Liver (tissue), 9 donors: ENCODE results near the gene CLEC16A. TPM values are rescaled to one million over a fixed set of nuclear protein-coding genes. Genes with fewer than 3 reads are reported as not detected.

Experiments
- DNase-seq: peaks from one replicate; pipeline ENCODE4 v3.0.0-alpha.2; 2017; ENCODE audit warnings: low spot score
- H3K27ac ChIP-seq, 2 donors: one replicate each; pipeline ENCODE4 v1.7.0; 2013; ENCODE audit warnings: inconsistent platforms in 2 of 2, low read length in 2 of 2, control low read depth in 1 of 2, low read depth in 1 of 2, mild to moderate bottlenecking in 1 of 2
- H3K27me3 ChIP-seq, 4 donors: one replicate each; pipeline versions ENCODE4 v1.6.1 to v1.7.0; 2013; ENCODE audit warnings: low read length in 3 of 4, inconsistent platforms in 1 of 4, mild to moderate bottlenecking in 1 of 4, moderate library complexity in 1 of 4; ENCODE audit not compliant: control insufficient read depth in 4 of 4, insufficient read depth in 4 of 4
- H3K36me3 ChIP-seq, 4 donors: one replicate each; pipeline versions ENCODE4 v1.6.1 to v1.7.0; 2013; ENCODE audit warnings: low read length in 3 of 4, mild to moderate bottlenecking in 3 of 4, low read depth in 1 of 4, moderate library complexity in 1 of 4; ENCODE audit not compliant: control insufficient read depth in 4 of 4, insufficient read depth in 3 of 4
- H3K4me1 ChIP-seq, 4 donors: one replicate each; pipeline versions ENCODE4 v1.6.1 to v1.7.0; 2013; ENCODE audit warnings: low read length in 3 of 4, mild to moderate bottlenecking in 3 of 4, moderate library complexity in 1 of 4; ENCODE audit not compliant: control insufficient read depth in 4 of 4, insufficient read depth in 4 of 4
- H3K4me3 ChIP-seq, 3 donors: one replicate each; pipeline versions ENCODE4 v1.6.1 to v1.7.0; 2013; ENCODE audit warnings: low read length in 3 of 3, control low read depth in 1 of 3, low read depth in 1 of 3, mild to moderate bottlenecking in 1 of 3
- H3K9ac ChIP-seq, 2 donors: one replicate each; pipeline ENCODE4 v1.7.0; 2013; ENCODE audit warnings: low read length in 2 of 2, mild to moderate bottlenecking in 2 of 2, moderate library complexity in 2 of 2, control low read depth in 1 of 2, low read depth in 1 of 2
- H3K9me3 ChIP-seq, 4 donors: one replicate each; pipeline versions ENCODE4 v1.6.1 to v1.7.0; 2013; ENCODE audit warnings: low read length in 3 of 4; ENCODE audit not compliant: control insufficient read depth in 4 of 4
- CTCF ChIP-seq: fragments of 150-350 bp; IDR thresholded peaks from 2 replicates; pipeline ENCODE4 v1.5.1; 2017; ENCODE audit warnings: improper control_type of control experiment, low read depth, low read length; ENCODE audit not compliant: missing input control
- EGR1 ChIP-seq, 2 donors: IDR thresholded peaks; 2 replicates each; pipeline ENCODE4 v1.6.1; 2016 to 2018; ENCODE audit warnings: antibody characterized with exemption in 2 of 2, low read depth in 2 of 2
- HNF4A ChIP-seq, 2 donors: conservative IDR thresholded peaks; 2 replicates each; pipeline ENCODE4 v1.6.1; 2016; ENCODE audit warnings: antibody characterized with exemption in 2 of 2, mild to moderate bottlenecking in 2 of 2
- HNF4G ChIP-seq: IDR thresholded peaks from 2 replicates; pipeline ENCODE4 v1.6.1; 2016; ENCODE audit warnings: antibody characterized with exemption
- JUND ChIP-seq, 2 donors: IDR thresholded peaks; 2 replicates each; pipeline ENCODE4 v1.6.1; 2016; ENCODE audit warnings: antibody characterized with exemption in 2 of 2
- MAX ChIP-seq: IDR thresholded peaks from 2 replicates; pipeline ENCODE4 v1.6.1; 2016; ENCODE audit warnings: antibody characterized with exemption
- NR2F2 ChIP-seq: IDR thresholded peaks from 2 replicates; pipeline ENCODE4 v1.6.1; 2016; ENCODE audit warnings: antibody characterized with exemption
- REST ChIP-seq: IDR thresholded peaks from 2 replicates; pipeline ENCODE4 v1.6.1; 2016; ENCODE audit warnings: antibody characterized with exemption, mild to moderate bottlenecking
- RXRA ChIP-seq, 2 donors: IDR thresholded peaks; 2 replicates each; pipeline ENCODE4 v1.6.1; 2017 to 2018; ENCODE audit warnings: antibody characterized with exemption in 2 of 2, mild to moderate bottlenecking in 1 of 2
- SP1 ChIP-seq: IDR thresholded peaks from 2 replicates; pipeline ENCODE4 v1.6.1; 2018; ENCODE audit warnings: antibody characterized with exemption, mild to moderate bottlenecking
- TAF1 ChIP-seq: conservative IDR thresholded peaks from 2 replicates; pipeline ENCODE4 v1.6.1; 2016; ENCODE audit warnings: antibody characterized with exemption, mild to moderate bottlenecking
- ZBTB33 ChIP-seq: IDR thresholded peaks from 2 replicates; pipeline ENCODE4 v1.6.1; 2016; ENCODE audit warnings: antibody characterized with exemption
- WGBS: extraction: QIAGEN DNeasy Blood & Tissue Kit; methylation state at CpG from one replicate; pipeline ENCODE4 v1.1.7; 2013; 5-methylcytosine and 5-hydroxymethylcytosine counted together
- polyA plus RNA-seq, 2 donors: library from polyadenylated mRNA; stranded (reverse) in 1 of 2; unstranded in 1 of 2; fragments of 200-250 nt in 1 of 2; fragments of >200 nt in 1 of 2; fragmentation: Nextera tagmentation in 1 of 2; extraction: Ambion mirVana in 1 of 2; gene quantifications; one replicate each; pipeline versions ENCODE4 v1.2.1 to v1.2.3, GENCODE V29; 2013 to 2015
- total RNA-seq, 2 donors: library from RNA; depleted of rRNA; stranded (reverse); fragments of >200 nt; gene quantifications; one replicate each; pipeline ENCODE4 v1.2.3, GENCODE V29; 2014
- donor health status: healthy.
- donor health status: healthy.
- donor health status: healthy.
- donor health status: healthy.
- donor health status: healthy.

CLEC16A gene
- total and polyA plus RNA-seq, 4 donors, result 9.7 to 23.0 (median 17.4) TPM

- Histone ChIP-seq H3K36me3 (peaks cover 2 to 12% (median 5%) of the 10 kb centered on the region in 4 donors), H3K9ac (no peak overlapping the region), H3K4me3 (no peak overlapping the region), H3K4me1 (no peaks in the 10 kb centered on the region), H3K9me3 (no peaks in the 10 kb centered on the region), H3K27ac (no peak overlapping the region), H3K27me3 (no peaks in the 10 kb centered on the region)
- no peak for DNase-seq
- 86% methylated on average over 6 of the region's 6 CpGs for WGBS
- TF ChIP-seq NR2F2 (no peak), SP1 (no peak), MAX (no peak), EGR1 (IDR thresholded peaks at IDR 0.05; ENCODE audit: low read depth in 2 of 2) (no peak), ZBTB33 (no peak), JUND (IDR thresholded peaks at IDR 0.05) (no peak), CTCF (no peak), REST (no peak), HNF4A (conservative IDR thresholded peaks at IDR 0.05) (no peak), RXRA (IDR thresholded peaks at IDR 0.05) (no peak), HNF4G (no peak)
Observed at GRCh38 chr16:11088831-11089230, 144.5 kb downstream of the CLEC16A start.

- Histone ChIP-seq H3K9me3 (no peaks in the 10 kb centered on the region), H3K4me3 (no peak overlapping the region), H3K27ac (no peak overlapping the region), H3K36me3 (peaks cover 2 to 12% (median 4%) of the 10 kb centered on the region in 4 donors), H3K27me3 (no peaks in the 10 kb centered on the region), H3K4me1 (no peaks in the 10 kb centered on the region), H3K9ac (no peak overlapping the region)
- DNase-seq, result no peak
- no peak for TF ChIP-seq TAF1
- peak; percentile 20 for TF ChIP-seq REST
- no peak for TF ChIP-seq ZBTB33
- TF ChIP-seq NR2F2, result peak; percentile 54
- 82% methylated on average over 12 of the region's 12 CpGs for WGBS
Observed at GRCh38 chr16:11089504-11090124, 145.2 kb downstream of the CLEC16A start.
